AG20443 (cell line): ENCODE data around the gene PHETA2.
A peak's percentile ranks its signal among the peaks of the same experiment; 100 is the strongest.

Experiments
- DNase-seq: peaks from one replicate; pipeline ENCODE4 v3.0.0; 2012; ENCODE audit warnings: low spot score, mixed read lengths

The PHETA2 gene, protein sequence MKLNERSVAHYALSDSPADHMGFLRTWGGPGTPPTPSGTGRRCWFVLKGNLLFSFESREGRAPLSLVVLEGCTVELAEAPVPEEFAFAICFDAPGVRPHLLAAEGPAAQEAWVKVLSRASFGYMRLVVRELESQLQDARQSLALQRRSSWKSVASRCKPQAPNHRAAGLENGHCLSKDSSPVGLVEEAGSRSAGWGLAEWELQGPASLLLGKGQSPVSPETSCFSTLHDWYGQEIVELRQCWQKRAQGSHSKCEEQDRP

DNA sequence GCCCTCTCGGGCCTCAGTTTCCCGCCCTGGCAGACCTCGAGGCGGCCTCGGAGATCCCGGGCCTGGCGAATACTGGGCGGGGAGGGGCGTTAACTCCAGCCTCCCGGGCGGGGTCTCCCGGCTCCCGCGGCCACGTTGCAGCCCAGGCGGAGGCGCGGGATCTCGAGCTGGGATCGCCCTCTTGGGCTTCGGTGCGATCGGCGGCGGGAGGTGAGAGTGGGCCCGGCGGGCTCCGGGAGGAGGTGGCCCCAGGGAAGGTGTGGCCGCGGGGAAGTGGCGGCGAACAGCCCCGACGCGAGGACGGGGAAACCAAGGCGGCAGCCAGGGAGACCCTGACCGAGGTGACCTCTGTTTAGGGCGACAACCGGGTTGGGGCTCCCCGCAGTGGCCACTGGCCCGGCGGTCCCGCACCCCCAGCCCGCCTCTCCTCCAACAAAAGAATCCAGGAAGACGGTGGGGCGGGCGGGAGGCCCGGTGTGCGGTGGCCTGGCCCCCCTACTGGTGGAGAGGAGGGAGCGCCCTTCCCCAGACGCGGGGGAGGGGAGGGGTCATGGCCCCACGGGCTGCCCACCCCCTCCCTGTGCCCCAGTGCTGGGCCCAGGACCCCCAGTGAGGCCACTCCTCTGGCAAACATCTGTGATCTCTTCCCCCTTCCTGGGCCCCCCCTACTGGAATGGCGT, at the start of gene PHETA2:
Gene PHETA2 (plus strand): TSS at position 117 of the 680 bp plus-strand sequence. CDS start 3,046 bp downstream, outside the sequence.
- DNase-seq = peak; percentile 72

DNA sequence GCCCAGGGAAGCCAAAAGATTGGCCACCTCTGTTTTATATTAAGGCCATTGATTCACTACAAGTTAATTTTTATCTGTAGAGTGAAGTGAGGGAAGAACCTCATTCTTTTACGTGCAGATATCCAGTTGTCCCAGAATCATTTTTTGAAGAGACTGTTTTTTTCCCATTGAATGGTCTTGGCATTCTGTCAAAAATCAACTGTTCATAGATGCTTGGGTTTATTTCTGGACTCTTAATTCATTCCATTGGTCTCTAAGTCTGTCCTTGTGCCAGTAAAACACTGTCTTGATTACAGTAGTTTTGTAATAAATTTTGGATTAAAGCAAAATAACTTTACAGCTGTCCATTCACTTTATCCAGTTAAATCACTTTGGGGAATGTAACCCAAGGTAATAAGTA, 48.6 kb upstream of the PHETA2 start:
- no peak for DNase-seq

DNA sequence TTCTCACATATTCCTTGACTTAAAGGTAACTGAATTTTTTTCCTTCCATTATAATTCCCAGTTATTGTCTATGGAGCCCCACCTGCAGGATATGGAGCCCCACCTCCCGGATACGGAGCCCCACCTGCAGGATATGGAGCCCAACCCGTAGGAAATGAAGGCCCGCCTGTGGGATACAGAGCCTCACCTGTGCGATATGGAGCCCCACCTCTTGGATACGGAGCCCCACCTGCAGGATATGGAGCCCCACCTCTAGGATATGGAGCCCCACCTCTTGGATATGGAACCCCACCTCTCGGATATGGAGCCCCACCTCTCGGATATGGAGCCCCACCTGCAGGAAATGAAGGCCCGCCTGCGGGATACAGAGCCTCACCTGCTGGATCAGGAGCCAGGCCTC, 47.3 kb upstream of the PHETA2 start:
- DNase-seq = no peak

DNA sequence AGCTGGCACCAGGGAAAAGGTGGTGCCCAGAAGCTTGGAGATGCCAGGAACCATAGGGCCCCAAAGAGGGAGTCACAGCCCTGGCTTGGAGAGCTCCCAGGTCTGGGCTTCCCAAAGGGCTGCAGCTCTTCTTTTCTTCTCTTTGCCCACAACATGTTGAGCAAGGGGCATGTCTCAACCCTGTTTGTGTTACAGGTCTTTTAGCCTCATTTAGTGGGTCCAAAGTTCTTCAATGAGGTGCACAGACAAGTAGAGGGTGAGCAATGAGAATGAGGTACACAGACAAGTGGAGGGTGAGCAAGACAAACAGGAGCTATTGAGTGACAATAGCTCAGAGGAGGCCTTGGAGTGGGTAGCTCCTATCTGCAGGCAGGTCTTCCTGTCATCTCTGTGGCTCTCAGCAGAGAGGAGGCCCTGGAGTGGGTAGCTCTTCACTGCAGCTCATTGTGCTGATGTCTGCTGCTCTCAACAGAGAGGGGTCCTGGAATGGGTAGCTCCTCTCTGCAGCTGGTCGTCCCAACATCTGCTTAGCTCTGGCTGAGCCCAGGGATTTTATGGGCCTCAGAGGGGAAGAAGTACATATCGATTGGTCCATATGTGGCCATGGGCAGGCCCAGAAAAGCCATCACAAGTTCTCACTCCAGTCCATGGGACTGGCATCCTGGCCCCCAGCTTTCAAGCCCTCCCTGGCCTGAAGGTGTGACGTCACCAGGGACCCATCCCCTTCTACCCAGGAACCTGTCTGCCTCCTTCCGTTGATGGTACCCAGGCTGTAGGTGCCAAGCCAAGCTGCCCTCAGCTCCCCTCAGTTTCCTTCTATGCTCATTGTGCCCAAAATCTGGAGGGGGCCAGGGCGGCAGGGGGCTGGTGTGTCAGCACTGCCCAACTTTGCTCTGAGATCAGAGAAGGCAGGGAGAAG, 40.5 kb upstream of the PHETA2 start:
- DNase-seq = no peak

DNA sequence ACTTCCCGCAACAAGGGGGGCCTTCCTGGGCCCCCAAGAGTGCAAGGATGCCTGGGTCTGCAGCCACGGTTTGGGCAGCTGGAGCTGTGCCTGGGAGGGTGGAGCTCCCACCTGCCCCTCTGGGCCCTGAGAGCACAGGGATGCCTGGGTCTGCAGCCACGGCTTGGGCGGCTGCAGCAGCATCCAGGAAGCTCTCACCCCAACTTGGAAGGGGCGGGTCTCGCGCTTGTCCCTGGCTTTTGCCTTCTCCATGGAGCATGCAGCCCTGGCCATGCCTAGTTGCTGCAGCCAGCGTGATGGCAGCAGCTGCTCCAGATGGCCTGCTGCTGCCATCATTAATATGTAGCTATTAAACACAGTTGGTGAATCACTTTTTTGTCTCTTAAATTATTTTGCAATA, 38.8 kb upstream of the PHETA2 start:
- no peak for DNase-seq

DNA sequence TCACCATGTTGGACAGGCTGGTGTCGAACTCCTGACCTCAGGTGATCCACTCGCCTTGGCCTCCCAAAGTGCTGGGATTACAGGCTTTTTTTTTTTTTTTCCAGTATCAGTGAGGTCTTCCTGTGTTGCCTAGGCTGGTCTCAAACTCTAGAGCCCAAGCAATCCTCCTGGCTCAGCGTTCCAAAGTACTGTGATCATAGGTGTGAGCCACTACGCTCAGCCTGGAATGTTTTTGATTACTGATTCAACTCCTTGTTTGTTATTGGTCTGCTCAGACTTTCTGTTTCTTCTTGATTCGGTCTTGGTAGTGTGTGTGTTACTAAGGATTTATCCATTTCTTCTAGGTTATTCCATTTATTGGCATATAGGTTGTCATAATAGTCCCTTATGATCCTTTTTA, 34.8 kb upstream of the PHETA2 start:
- DNase-seq = peak; percentile 34

DNA sequence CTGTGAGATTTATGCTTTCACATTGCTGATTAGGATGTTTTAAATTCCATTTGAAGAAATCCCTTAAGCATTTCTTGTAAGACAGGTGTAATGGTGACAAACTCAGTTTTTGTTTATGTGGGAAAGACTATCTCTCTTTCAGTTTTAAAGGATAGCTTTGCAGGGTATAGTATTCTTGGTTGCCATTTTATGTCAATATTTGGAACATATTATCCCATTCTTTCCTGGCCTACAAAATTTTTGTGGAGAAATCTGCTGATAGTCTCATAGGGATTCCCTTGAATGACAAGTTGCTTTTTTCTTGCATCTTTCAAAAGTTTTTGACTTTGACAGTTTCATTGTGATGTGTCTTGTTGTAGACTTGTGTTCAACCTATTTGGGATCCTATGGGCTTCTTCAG, 32.3 kb upstream of the PHETA2 start:
- no peak for DNase-seq

DNA sequence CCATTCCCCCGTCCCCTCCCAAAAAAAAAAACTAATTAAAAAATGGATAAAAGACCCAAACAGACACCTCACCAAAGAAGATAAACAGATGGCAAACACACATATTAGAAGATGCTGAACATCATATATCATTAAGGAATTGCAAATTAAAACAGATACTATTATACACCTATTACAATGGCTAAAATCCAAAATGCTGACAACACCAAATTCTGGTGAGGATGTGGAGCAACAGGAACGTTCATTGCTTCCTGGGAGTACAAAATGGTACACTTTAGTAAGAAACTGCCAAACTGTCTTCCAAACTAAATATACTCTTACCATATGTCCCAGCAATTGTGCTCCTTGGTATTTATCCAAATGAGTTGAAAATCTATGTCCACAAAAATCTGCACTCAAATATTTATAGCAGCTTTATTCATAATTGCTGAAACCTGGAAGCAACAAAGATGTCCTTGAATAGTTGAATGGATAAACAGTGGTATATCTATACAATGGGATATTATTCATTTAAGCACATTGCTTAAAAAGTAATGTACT, 23.3 kb upstream of the PHETA2 start:
- DNase-seq = no peak

DNA sequence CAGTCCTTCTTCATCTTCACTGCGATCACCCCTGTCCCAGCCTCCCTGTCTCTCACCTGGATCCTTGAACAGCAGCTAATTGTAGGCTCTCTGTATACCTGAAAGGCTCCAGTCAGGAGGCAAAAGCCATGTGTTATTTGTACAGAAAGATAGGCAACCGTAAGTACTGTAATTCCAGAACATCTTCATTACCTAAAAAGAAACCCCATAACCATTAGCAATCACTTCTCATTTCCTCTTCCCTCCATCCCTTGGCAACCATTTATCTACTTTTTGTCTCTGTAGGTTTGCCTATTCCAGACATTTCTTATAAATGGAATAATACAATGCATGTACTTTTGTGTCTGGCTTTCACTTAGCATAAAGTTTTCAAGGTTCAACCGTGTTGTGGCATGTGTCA, 21.3 kb upstream of the PHETA2 start:
- no peak for DNase-seq

DNA sequence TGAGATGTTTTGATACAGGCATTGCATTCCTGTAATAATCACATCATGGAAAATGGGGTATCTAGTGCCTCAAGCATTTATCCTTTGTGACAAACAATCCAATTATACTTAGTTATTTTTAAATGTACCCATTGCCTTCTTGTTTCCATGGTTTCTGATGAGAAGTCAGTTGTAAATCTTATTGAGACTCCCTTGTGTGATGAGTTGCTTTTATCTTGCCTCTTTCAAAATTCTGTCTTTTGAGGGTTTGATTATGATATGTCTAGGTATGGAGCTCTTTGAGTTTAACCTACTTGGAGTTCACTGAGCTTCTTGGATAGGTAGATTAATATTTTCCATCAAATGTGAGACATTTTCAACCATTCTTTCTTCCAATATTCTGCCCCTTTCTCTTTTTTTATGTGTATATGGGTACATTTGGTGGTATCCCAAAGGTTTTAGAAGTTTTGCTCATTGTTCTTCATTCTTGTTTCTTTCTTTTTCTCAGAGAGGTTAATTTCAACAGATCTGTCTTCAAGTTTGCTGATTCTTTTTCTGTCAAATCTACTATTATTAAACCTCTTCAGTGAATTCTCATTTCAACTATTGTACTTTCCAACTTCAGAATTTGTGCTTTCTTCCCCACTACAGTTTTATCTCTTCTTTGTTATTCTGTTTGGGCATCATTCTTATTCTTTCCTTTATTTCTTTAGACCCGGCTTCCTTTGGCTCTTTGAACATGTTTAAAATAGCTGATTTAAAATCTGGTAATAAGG, 17.1 kb upstream of the PHETA2 start:
- DNase-seq = peak; percentile 4

DNA sequence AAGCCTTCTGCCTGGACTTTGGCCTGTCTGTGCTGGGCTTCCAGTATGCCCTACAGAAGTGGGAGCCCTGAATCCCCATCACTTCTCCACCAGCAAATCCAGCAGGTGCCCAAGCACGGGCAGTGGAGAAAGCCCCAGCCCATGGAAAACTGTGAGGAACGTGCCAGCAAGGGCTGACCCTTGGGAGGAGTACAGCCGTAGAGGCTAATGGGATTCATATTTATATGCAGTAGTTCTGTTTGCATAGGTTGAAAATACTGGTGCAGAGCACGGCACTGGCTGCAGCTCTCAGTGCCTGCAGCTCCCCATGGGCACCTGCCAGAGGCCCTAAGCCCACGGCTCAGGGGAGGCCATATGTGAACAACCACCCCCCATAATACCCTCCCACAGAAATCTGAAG, 13.6 kb upstream of the PHETA2 start:
- no peak for DNase-seq

DNA sequence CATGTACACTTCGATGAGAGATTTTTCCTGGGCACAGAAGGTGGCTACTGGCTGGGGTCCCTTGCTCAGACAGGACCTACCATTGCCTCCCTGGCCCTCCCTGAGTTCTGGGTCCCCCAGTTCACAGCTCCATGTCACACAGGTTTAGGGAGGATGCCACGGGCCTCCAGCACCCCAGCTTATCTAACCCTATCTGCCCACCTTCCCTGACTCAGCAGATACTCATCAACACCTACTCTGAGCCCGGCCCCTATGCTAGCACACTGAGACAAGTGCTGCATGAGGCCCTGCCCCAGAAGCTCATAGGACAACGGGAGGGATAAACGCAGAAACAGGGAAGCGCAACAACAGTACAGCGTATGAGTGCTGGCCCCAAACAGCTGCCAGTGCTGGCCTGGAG, 13.0 kb upstream of the PHETA2 start:
- DNase-seq = no peak

DNA sequence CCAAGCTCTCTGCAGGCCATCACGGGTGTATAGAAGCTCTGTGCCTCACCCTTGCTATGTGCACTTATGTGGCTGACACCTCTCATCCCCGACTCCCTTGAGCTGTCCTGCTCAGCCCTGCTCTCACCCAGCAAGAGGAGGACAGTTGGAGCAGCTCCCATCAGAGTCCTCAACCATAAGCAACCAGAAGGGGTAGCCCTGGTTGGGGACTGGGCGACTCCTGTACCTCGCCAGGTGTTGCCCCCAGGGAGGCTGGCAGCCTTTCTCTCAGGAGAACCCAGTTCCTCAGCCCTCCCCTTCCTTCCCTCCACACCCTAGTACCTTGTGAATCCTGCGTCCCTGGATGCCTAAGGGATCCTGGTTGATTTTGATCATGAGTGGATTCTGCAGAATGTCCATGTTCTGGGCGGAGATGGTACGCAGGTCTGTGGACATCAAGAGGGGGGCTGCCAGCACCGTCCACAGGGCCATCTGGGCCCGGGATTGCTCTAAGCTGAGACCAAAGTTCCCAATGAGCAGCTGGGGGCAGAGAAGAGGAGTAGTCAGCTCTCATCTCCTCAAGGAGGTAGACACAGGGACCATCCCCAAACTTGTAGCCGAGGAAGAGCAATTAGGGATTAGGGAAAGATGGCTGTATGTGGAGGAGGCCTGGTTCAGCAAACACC, 11.4 kb upstream of the PHETA2 start:
- DNase-seq = peak; percentile 3

DNA sequence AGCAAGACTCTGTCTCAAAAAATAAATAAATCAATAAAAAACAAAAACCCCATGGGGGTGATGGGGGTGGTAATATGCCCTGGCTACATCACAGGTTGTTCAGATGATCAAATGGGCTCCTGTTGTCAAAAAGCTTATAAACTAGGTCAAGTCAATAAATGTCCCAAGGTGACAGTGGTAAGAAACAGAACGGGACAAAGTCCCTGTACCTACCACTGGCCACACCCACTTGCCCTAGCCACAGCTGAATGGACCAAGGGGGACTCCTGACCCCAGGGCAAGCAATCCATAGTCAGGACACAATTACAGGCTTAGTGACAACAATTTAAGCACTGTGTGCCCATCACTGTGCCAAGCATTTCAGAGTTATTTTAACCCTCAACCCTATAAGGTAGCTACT, 9.4 kb upstream of the PHETA2 start:
- DNase-seq = peak; percentile 2

DNA sequence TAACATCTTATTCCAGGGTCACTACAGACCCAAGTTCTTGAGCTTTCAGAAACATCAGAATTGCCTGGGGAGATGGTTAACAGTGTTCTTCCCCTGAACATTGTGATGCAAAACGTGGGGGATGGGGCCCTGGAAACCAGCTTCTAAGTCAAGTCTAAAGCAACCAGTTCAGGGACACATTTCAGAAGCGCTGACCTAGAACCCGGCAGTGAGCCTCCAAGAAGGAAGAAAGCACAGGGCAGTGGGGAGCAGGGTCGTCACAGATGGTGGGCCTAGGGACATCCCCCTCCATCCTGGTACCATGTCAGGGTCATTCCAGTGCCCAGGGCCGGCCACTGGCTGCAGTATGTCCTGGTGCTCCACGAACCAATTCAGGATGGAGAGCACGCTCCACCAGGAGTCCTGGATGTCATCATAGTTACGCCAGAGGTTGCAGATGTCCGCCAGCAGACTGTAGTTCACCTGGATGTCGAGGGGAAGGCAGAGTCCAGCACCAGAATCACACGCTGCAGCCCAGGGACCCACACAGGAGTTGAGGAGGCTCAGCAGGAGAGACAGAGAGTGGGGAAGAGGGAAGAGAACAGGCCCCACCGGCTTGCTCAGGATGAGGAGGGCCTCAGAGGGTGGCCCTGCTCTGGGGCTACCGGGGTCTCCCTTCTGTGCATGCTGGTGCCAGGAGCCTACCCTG, 8.5 kb upstream of the PHETA2 start:
- peak; percentile 3 for DNase-seq

DNA sequence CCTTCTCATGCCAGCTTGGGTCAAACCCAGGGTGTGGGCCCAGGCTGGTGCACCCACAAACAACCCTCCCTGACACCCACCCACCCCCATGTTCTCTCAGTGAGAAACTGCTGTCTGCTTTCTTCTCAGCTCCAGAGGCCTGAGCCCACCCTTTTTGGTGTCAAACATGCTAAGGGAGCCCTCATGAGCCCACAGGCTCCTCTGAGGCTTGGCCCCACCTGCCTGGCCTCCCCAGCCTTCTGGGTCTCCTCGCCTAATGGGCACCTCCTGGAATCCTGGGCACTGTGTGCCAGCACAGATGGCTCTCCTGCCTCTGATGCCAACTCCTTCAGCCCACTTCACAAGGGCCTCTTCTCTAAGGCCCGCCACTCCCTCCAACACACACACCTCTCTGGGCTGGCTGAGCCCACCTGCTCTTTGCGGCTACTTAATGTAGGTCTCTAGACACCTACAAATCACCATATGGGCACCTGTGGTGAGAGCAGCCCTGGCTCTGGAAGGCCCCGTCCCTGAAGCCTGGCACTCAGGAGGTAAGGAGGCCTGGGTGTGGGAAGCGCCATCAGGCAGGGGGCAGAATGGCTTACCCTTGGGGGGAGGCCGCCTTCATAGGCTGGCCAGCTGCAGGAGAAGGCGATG, 7.8 kb upstream of the PHETA2 start:
- DNase-seq = no peak

DNA sequence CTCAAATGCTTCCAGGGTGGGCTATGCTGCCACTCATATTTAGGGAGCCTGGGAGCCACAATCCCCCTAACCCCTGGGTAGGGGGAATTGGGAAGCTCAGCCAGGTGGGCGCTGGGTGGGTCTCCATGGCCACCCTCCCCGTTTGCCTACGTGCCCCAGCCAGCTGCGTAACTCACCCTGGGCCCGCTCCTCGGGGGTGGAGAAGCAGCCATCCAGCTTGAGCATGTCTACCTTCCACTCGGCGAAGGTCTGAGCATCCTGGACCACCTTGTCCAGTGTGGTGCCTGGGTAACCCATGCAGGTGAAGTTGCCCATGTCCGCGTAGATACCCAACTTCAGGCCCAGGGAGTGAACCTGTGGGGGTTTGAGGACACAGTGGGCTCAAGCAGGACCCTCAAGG, 7.1 kb upstream of the PHETA2 start:
- DNase-seq = peak; percentile 1

DNA sequence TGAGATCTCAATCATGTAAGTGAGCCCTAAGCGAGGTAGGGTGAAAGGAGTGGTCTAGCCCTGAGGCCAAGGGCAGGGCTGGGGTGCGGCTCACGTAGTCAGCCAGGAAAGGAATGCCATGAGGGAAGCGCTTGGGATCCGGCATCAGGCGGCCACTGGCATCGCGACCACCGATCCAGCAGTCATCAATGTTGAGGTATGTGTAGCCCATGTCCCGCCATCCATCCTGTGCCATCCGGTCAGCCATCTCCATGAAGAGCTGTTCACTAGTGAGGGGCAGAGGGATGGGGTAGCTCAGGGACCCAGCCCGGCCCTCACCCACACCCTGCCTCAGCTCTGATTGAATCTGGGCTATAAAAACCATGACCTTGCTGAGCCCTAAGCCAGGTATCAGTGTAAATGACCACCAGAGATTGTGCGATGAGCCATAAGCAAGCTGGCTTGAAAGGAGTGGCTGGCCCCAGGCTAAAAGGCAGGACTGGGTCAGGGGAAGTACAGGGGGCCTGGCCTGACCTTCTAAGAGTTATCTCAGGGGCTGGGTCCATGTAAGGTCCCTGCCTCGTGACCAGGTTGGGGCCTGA, 6.3 kb upstream of the PHETA2 start:
- DNase-seq = no peak

DNA sequence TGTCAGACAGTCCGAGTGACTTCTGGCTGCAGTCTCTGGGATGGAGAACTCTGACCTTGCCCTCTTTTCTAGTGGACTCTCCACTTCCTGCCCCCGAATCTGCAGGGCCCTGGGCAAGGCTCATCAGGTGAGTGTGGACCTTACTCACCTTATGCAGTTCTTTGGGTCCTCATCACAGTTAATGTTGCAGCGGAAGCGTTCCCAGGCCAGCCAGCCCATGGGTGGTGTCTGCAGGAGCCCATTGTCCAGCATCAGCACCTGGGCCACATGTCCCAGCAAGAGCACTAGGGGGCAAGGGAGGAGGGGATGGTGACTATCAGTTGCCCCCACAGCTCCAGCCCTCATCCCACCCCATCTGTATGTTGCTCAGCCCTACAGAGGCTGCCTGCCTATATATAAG, 5.8 kb upstream of the PHETA2 start:
- no peak for DNase-seq
